ENCODE data around the gene FMN1.

GRCh38 chr15:32838338-32838737 is 356.2 kb downstream of the FMN1 start:
- TF ChIP-seq, protein P1, sequence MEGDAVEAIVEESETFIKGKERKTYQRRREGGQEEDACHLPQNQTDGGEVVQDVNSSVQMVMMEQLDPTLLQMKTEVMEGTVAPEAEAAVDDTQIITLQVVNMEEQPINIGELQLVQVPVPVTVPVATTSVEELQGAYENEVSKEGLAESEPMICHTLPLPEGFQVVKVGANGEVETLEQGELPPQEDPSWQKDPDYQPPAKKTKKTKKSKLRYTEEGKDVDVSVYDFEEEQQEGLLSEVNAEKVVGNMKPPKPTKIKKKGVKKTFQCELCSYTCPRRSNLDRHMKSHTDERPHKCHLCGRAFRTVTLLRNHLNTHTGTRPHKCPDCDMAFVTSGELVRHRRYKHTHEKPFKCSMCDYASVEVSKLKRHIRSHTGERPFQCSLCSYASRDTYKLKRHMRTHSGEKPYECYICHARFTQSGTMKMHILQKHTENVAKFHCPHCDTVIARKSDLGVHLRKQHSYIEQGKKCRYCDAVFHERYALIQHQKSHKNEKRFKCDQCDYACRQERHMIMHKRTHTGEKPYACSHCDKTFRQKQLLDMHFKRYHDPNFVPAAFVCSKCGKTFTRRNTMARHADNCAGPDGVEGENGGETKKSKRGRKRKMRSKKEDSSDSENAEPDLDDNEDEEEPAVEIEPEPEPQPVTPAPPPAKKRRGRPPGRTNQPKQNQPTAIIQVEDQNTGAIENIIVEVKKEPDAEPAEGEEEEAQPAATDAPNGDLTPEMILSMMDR (IDR thresholded peaks at IDR 0.05) = no peak
- TF ChIP-seq POLR2A (IDR thresholded peaks at IDR 0.05) = no peak

Data from testis (tissue), 2 donors.